GM12892 (cell line): ENCODE measurements around the gene CCDC124.

ENCODE experiments used
- POLR2A ChIP-seq: IDR thresholded peaks from 2 replicates; pipeline ENCODE4 v1.6.1; 2011; ENCODE audit warnings: low read depth, low read length, control low read depth
- POLR2AphosphoS5 ChIP-seq: IDR thresholded peaks from 2 replicates; pipeline ENCODE4 v1.6.1; 2011; ENCODE audit warnings: low read depth, low read length, control low read depth
- TAF1 ChIP-seq: IDR thresholded peaks from 2 replicates; pipeline ENCODE4 v1.6.1; 2011; ENCODE audit warnings: low read depth, mild to moderate bottlenecking, control low read depth, low read length, borderline replicate concordance

- TF ChIP-seq POLR2AphosphoS5 (no peak), POLR2A (no peak), TAF1 (no peak)
Measured at GRCh38 chr19:17953869-17954268, 21.1 kb downstream of the CCDC124 start.
